Stimulated activated CD4-positive, alpha-beta T cell treated with anti-CD3 and anti-CD28 coated beads, Interleukin-2, amount 100 ng/mL, for 24 hours (primary cell): ENCODE measurements around the gene TOMM70.

Experiments
- DNase-seq, 2 donors: peaks; one replicate each; pipeline ENCODE4 v3.0.0-alpha.2; 2020

TOMM70 gene

GRCh38 chr3:100411091-100411982 is 10.4 kb upstream of the TOMM70 start:
- DNase-seq, result no peak

GRCh38 chr3:100407977-100408532 is 7.2 kb upstream of the TOMM70 start:
- no peak for DNase-seq

GRCh38 chr3:100407164-100407563 is 6.3 kb upstream of the TOMM70 start:
- no peak for DNase-seq

- no peak for DNase-seq
Observed at GRCh38 chr3:100404250-100404548, 3.3 kb upstream of the TOMM70 start.

GRCh38 chr3:100403362-100404249 is 2.7 kb upstream of the TOMM70 start:
- peak in 1 of 2 donors; percentile 4 for DNase-seq

GRCh38 chr3:100402891-100403290 is 2.0 kb upstream of the TOMM70 start:
- DNase-seq, result no peak

- DNase-seq, result no peak
Observed at GRCh38 chr3:100402256-100402655, 1.4 kb upstream of the TOMM70 start.

GRCh38 chr3:100401674-100402041 is 769 bp upstream of the TOMM70 start:
- peak; percentile 54 to 56 for DNase-seq

- DNase-seq, result peak; percentile 28 to 45
Observed at GRCh38 chr3:100400419-100400779, 490 bp downstream of the TOMM70 start.

- DNase-seq, result no peak
Observed at GRCh38 chr3:100399341-100400071, 1.4 kb downstream of the TOMM70 start.

GRCh38 chr3:100396967-100397366 is 3.9 kb downstream of the TOMM70 start:
- DNase-seq, result no peak

GRCh38 chr3:100395679-100396431 is 5.0 kb downstream of the TOMM70 start:
- DNase-seq, result no peak

GRCh38 chr3:100389025-100389424 is 11.9 kb downstream of the TOMM70 start:
- DNase-seq, result no peak

GRCh38 chr3:100386437-100387074 is 14.3 kb downstream of the TOMM70 start:
- DNase-seq, result no peak

GRCh38 chr3:100384733-100385525 is 16.0 kb downstream of the TOMM70 start:
- no peak for DNase-seq

- no peak for DNase-seq
Observed at GRCh38 chr3:100376301-100376700, 24.6 kb downstream of the TOMM70 start.

- DNase-seq, result no peak
Observed at GRCh38 chr3:100374521-100374920, 26.4 kb downstream of the TOMM70 start.

- DNase-seq, result no peak
Observed at GRCh38 chr3:100370756-100371155, 30.1 kb downstream of the TOMM70 start.

GRCh38 chr3:100368441-100368840 is 32.4 kb downstream of the TOMM70 start:
- DNase-seq, result no peak

- DNase-seq, result no peak
Observed at GRCh38 chr3:100366424-100366823, 34.5 kb downstream of the TOMM70 start.

- DNase-seq, result no peak
Observed at GRCh38 chr3:100364421-100364820, 36.5 kb downstream of the TOMM70 start.
